Measurements from ENCODE around the gene STMP1.

DNA sequence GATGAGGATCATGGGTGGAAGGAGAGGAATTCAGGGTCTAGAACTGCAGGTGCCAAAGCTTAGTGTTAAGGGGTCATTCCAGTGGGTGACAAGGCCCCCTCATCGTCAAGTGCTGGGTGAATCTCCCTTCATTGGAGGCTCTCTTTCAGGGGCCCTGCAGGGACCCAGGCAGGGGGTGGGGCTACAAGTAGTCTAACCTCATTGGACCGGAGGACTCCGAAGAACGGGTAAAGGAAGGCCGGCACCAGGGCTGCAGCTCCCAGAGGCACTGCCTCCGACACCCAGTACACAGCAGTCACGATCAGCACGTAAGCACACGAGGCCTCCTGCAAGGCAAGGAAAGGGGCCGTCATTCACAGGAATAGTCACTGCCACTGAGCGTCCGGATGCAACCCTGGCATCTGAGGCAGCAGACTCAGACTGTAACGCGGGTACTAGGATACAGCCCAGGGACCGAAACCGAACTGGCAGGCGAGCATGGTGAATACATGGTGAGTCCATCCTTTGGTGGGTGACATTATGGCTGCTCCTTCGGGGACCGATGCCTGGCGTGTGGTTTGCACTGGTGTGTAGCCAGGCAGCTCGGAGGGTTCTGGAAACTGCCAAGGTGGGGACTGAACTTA lies 59.0 kb downstream of the STMP1 start:
- TF ChIP-seq EZH2 (IDR thresholded peaks at IDR 0.05; ENCODE audit: insufficient read depth, low read length): no peak
- no peak for TF ChIP-seq CTCF (IDR thresholded peaks at IDR 0.05; ENCODE audit: insufficient read depth, low read depth, low read length)

Data from astrocyte (in vitro differentiated cells and primary cell).